A549 (cell line): Measurements from ENCODE around the gene PAQR5.

Experiments used
- CEBPB ChIP-seq, 2 experiments: fragments of >200 bp in 1 of 2; sonication (Bioruptor Twin) in 1 of 2; formaldehyde crosslinking in 1 of 2; IDR thresholded peaks; 2 replicates each; pipeline ENCODE4 v1.6.1; 2012 to 2016
- CTCF ChIP-seq: fragments of >200 bp; sonication (Bioruptor Twin); formaldehyde crosslinking; IDR thresholded peaks from 3 replicates; pipeline ENCODE4 v1.5.1; 2016
- POLR2A ChIP-seq: IDR thresholded peaks from 2 replicates; pipeline ENCODE4 v1.6.1; 2012; ENCODE audit warnings: mild to moderate bottlenecking, low read length

DNA sequence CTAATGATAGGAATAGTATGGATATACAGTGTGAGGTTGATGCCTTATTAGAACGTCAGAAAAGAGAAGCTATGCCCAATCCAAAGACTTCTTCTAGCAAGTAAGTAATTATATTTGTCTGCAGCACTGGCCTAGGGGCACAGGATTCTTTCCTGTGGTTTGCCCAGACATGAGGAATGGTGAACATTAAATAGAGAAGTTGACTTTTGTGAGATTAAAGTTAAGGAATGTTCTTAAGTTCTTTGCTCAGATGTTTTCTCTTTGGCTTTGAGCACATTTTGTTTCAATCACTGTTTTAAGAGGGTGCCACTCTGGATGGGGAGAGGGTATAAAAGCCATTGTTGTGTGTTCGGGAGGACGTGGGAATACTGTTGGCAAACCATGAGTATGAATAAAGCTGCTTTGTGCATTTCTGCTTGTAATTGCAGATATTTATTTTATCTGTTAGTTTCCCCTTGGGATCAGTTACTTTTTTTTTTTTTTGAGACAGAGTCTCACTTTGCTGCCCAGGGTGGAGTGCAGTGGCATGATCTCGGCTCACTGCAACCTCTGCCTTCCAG lies 123.7 kb downstream of the PAQR5 start:
- TF ChIP-seq CTCF (no peak), CEBPB (IDR thresholded peaks at IDR 0.05) (no peak), POLR2A (no peak)
